Muscle of back (tissue), 11 donors: ENCODE results near the gene LRRC47. TPM values are rescaled to one million over a fixed set of nuclear protein-coding genes. Genes with fewer than 3 reads are reported as not detected.
"Not testable (repeated sequence)": the region's sequence is repeated elsewhere in the genome, so short reads cannot be mapped to it uniquely, and the experiment has no call there.

Source experiments
- DNase-seq, 3 donors: peaks; one replicate each; pipeline versions ENCODE4 v3.0.0 to v3.0.0-alpha.2; 2013
- polyA plus RNA-seq, 10 donors: library from polyadenylated mRNA; unstranded; fragments of 120-200 nt; gene quantifications; one replicate each; pipeline ENCODE4 v1.2.1, GENCODE V29; 2013; ENCODE audit not compliant: insufficient read length in 10 of 10

Gene LRRC47
- polyA plus RNA-seq, 10 donors, result 40.9 to 53.9 (median 48.2) TPM

GRCh38 chr1:3750741-3751140, 45.6 kb downstream of the LRRC47 start:
- DNase-seq, result no peak

GRCh38 chr1:3749512-3749911, 46.8 kb downstream of the LRRC47 start:
- DNase-seq, result no peak

GRCh38 chr1:3748316-3748900, 47.9 kb downstream of the LRRC47 start:
- not testable (repeated sequence) for DNase-seq

GRCh38 chr1:3747903-3748302, 48.4 kb downstream of the LRRC47 start:
- no peak for DNase-seq

- no peak for DNase-seq
Measured at GRCh38 chr1:3747522-3747848, 48.8 kb downstream of the LRRC47 start.

GRCh38 chr1:3746830-3747521, 49.3 kb downstream of the LRRC47 start:
- DNase-seq, result peak; percentile 73 to 90 (median 84)

GRCh38 chr1:3746389-3746829, 49.9 kb downstream of the LRRC47 start:
- no peak for DNase-seq

- no peak for DNase-seq
Measured at GRCh38 chr1:3745590-3746381, 50.5 kb downstream of the LRRC47 start.

GRCh38 chr1:3745071-3745470, 51.2 kb downstream of the LRRC47 start:
- no peak for DNase-seq

GRCh38 chr1:3744646-3745045, 51.7 kb downstream of the LRRC47 start:
- no peak for DNase-seq

- no peak for DNase-seq
Measured at GRCh38 chr1:3743826-3744225, 52.5 kb downstream of the LRRC47 start.

- no peak for DNase-seq
Measured at GRCh38 chr1:3743421-3743820, 52.9 kb downstream of the LRRC47 start.

GRCh38 chr1:3742439-3743298, 53.6 kb downstream of the LRRC47 start:
- DNase-seq, result no peak

GRCh38 chr1:3741566-3742438, 54.5 kb downstream of the LRRC47 start:
- no peak for DNase-seq

GRCh38 chr1:3740752-3741151, 55.5 kb downstream of the LRRC47 start:
- DNase-seq, result no peak

GRCh38 chr1:3740042-3740441, 56.3 kb downstream of the LRRC47 start:
- peak in 1 of 3 donors; percentile 53 for DNase-seq

- no peak for DNase-seq
Measured at GRCh38 chr1:3738943-3739342, 57.4 kb downstream of the LRRC47 start.

GRCh38 chr1:3736708-3737107, 59.6 kb downstream of the LRRC47 start:
- no peak for DNase-seq

- no peak for DNase-seq
Measured at GRCh38 chr1:3736131-3736561, 60.2 kb downstream of the LRRC47 start.

- no peak for DNase-seq
Measured at GRCh38 chr1:3735688-3736087, 60.6 kb downstream of the LRRC47 start.
